HG03521 (cell line): ENCODE measurements around the gene IRF9.
A peak's percentile ranks its signal among the peaks of the same experiment; 100 is the strongest.
"Not testable (repeated sequence)": the region's sequence is repeated elsewhere in the genome, so short reads cannot be mapped to it uniquely, and the experiment has no call there.

Experiments
- ATAC-seq: cut with Tn5 transposase; IDR thresholded peaks from one replicate; pipeline ENCODE4 v1.9.1; 2021; ENCODE audit warnings: mild to moderate bottlenecking, moderate library complexity; ENCODE audit not compliant: unreplicated experiment

IRF9 gene

DNA sequence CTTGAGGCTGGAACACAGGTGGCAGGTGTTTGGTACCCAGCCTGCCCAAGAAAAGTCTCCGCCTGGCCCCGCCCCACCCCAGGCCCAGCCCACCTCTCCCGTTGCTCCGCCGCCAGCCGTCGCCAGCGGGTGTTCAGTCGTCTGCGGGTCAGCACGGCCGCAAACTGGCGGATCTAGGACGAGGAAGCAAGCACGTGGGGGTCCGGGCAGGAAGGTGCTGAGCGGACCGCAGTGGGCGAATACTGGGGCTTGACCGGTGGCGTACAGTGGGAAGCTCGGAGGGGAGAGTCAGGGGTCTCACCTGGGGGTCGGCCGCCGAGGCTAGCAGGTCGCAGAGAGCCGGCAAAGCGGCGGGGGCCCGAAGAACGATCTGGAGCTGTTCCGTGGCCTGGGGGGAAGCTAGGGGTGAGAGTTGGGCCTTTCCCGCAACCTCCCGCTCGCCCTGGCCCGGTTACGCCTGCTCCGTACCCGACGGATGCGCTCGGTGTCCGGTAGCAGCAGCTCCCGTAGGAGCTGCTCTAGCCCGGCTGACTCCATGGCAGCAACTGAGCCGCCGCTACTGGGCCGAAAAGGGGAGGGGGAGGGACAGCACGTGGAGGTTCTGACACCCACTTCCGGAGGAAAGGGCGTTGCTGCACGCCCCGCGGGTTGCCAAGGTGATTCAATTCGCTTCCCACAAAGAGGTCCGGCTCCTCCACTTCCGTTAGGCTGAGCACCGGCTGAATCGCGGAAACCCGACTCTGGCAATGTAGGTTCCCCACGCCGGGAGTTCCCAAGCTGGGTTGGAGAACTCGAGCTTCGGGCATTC lies 27.4 kb downstream of the IRF9 start, which contains the start of gene IPO4:
Gene IPO4, minus strand, starts transcription at position 566 of the 808 bp plus-strand sequence. Its CDS starts 29 bp downstream, at position 537.
- ATAC-seq: peak; percentile 87

GRCh38 chr14:24189059-24189375 lies 28.0 kb downstream of the IRF9 start:
- ATAC-seq: no peak

DNA sequence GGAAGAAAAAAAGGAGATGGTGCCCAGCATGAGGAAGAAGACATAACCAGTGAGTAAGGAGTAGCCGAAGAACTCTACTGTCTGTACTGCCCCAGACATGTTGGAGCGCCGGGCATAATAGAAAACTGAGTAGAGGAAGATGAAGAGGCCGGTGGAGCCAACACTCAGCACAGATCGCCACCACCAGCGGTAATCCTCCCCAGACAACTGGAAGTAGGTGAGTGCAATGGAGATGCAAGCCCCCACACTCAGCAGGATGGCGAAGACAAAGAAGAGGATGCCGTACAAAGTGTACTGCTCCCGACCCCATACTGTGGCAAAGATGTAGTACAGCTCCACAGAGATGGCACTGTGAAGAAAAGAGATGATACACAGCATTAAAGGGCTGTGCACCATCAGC lies 28.4 kb downstream of the IRF9 start:
- ATAC-seq: no peak

DNA sequence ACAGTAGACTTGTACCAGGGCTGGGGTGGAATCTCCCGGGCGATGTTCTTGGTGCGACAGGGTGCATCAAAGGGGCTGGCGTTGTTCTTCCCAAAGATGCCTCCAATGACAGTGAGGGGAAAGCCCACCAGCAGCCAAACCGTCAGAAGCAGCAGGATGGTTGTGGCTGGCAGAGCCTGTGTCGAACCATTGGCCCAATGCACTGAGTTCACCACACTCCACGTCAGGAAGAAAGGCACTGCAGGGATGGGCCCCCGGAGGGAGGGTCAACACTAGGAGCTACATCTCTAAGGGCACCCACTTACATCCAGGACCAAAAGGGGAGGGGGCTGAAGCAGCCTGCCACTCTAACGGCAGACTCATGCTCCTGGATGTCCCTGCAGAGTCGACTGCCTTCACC lies 29.4 kb downstream of the IRF9 start:
- no peak for ATAC-seq

DNA sequence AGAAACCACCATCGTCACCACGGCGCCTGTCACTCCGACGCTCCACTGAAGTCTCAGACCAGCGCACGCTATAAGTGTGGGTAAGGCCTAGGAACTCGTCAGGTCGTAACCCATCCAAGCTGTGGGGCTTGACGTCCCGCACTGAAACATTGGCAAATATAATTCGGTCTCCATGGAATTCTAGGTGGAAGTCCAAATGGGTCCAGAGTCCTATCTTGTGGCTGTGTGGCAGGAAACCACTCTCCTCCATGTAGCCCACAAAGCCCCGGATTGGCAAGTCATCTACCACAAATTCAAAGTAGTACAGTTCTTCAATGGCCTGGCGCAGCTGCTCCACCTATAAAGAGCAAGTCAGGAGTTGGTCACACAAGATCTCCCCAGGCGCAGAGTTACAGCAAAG lies 31.9 kb downstream of the IRF9 start:
- ATAC-seq: no peak

GRCh38 chr14:24194186-24194872 lies 33.3 kb downstream of the IRF9 start:
- no peak for ATAC-seq

DNA sequence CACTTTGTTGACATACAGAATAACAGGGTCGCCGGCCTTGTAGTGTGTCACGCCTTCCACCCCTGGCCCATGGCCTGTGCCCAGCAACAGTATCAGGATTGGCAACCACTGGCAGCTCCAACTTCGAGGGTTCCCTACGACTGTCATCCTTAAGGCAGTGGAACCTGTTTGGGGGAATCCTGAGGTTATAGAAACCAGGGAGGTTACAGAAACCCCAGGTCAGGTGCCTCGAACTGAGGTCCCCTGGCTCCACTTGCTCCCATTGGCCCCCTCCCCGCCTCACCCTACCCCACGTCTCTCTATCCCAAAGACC lies 33.8 kb downstream of the IRF9 start:
- ATAC-seq: no peak

GRCh38 chr14:24195186-24196070 lies 34.4 kb downstream of the IRF9 start, which contains the start of gene TM9SF1:
TM9SF1 (minus strand) TSS chr14:24195441; CDS start chr14:24195019, 422 bp downstream.
- ATAC-seq: peak; percentile 76

GRCh38 chr14:24196071-24197055 lies 35.3 kb downstream of the IRF9 start:
- ATAC-seq: peak; percentile 14

DNA sequence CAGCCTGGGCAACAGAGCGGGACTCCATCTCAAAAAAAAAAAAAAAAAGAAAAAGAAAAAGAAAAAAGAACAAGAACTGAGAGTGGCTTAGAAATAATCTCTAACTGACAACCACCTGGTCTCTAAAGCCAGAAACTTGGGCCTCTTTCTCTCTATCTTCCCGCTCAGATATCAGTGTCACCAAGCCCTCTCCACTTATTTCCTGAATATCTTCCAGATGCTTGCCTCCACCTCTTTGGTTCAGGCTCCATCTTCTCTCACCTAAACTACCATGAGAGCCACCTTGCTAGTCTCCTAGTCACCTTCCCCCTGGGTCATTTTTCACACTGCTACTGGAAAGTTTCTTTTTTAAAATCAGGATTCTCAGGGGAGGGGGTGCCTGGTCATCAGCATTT lies 36.0 kb downstream of the IRF9 start:
- no peak for ATAC-seq

GRCh38 chr14:24198814-24199524 lies 37.9 kb downstream of the IRF9 start:
- ATAC-seq: no peak

DNA sequence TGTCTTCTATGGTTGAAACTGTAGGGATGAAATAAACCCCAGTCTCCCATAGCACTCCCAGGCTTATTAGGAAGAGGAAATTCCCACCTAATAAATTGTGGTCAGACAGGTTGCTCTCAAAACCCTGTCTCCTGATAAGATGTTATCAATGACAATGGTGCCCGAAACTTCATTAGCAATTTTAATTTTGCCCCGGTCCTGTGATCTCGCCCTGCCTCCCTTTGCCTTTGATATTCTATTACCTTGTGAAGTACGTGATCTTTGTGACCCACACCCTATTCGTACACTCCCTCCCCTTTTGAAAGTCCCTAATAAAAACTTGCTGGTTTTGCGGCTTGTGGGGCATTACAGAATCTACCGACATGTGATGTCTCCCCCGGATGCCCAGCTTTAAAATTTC lies 41.5 kb downstream of the IRF9 start:
- not testable (repeated sequence) for ATAC-seq

DNA sequence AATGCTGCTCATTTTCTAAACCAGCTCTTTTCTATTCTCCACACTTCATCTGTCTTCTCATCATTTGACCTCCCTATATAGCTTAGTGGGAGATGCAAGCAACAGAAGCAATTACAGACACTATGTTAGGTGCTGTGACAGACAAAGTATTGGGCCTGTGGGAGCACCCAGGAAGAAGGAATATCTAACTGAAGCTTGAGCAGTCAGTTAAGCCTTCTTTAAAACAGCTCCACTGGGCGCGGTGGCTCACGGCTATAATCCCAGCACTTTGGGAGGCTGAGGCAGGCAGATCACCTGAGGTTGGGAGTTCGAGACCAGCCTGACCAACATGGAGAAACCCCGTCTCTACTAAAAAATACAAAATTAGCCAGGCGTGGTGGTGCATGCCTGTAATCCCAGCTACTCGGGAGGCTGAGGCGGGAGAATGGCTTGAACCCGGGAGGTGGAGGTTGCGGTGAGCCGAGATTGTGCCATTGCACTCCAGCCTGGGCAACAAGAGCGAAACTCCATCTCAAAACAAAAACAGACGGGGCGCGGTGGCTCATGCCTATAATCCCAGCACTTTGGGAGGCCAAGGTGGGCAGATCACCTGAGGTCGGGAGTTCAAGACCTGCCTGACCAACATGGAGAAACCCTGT lies 42.3 kb downstream of the IRF9 start:
- ATAC-seq: not testable (repeated sequence)

- no peak for ATAC-seq
Observed at GRCh38 chr14:24204163-24205146, 43.4 kb downstream of the IRF9 start.

- no peak for ATAC-seq
Observed at GRCh38 chr14:24206260-24207103, 45.4 kb downstream of the IRF9 start.

GRCh38 chr14:24207104-24207551 lies 46.1 kb downstream of the IRF9 start:
- ATAC-seq: no peak

- no peak for ATAC-seq
Observed at GRCh38 chr14:24207625-24208024, 46.6 kb downstream of the IRF9 start.
